ENCODE data around the gene CUEDC2.

The CUEDC2 gene

GRCh38 chr10:102425444-102425843 is 6.9 kb downstream of the CUEDC2 start:
- in situ Hi-C loops (cut with MboI; ENCODE audit: low sequenced_read_pairs): no loop called here

- in situ Hi-C loops (cut with MboI; ENCODE audit: low sequenced_read_pairs): no loop called here
These were observed 7.5 kb downstream of the CUEDC2 start for GRCh38 chr10:102424916-102425315.

- in situ Hi-C loops (cut with MboI; ENCODE audit: low sequenced_read_pairs): no loop called here
These were observed 8.2 kb downstream of the CUEDC2 start for GRCh38 chr10:102424145-102424544.

- in situ Hi-C loops (cut with MboI; ENCODE audit: low sequenced_read_pairs): no loop called here
These were observed 8.9 kb downstream of the CUEDC2 start for GRCh38 chr10:102423372-102423968.

DNA sequence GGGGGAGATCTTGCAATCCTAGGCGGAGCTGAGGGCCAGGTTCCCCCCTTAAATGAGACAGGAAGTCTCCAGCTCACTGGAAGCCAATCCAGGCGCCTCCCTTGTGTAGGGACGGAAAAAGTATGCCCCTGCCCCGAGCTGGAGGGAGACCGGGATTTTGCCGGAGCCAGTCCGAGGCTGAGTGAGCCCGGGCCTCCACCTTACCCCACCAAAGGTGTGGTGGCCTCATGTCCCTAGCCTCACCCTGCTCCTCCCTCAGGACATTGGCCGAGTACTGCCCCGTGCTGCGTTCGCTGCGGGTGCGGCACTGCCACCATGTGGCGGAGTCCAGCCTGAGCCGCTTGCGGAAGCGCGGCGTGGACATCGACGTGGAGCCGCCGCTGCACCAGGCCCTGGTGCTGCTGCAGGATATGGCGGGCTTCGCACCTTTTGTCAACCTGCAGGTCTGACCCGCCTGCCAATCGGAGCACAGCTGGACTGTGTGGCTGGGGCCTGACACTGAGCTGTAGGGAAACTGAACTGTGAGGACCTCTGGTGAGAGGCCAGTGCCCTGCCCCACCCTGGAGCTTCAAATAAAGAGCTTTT is 9.7 kb downstream of the CUEDC2 start:
- in situ Hi-C loops (cut with MboI; ENCODE audit: low sequenced_read_pairs): no loop called here

DNA sequence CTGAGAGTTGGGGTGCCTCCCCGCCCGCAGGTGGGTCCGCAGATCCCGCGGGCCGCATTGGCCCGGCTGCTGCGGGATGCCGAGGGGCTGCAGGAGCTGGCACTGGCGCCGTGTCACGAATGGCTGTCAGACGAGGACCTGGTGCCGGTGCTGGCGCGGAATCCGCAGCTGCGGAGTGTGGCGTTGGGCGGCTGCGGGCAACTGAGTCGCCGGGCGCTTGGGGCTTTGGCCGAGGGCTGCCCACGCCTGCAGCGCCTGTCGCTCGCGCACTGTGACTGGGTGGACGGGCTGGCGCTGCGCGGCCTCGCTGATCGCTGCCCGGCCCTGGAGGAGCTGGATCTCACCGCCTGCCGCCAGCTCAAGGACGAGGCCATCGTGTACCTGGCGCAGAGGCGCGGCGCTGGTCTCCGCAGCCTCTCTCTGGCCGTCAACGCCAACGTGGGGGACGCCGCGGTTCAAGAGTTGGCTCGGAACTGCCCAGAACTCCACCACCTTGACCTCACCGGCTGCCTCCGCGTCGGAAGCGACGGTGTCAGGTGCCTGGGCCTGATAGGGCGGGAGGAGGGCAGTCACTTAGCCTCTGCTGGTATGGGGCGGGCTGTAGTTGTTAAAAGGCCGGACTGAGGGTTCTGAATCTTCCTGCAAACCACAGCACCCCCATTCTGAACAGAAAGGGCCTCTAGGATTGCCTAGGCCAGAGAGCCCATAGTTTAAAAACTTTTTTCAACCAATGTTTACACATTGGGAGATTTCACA is 10.4 kb downstream of the CUEDC2 start:
- in situ Hi-C loops (cut with MboI; ENCODE audit: low sequenced_read_pairs): no loop called here

DNA sequence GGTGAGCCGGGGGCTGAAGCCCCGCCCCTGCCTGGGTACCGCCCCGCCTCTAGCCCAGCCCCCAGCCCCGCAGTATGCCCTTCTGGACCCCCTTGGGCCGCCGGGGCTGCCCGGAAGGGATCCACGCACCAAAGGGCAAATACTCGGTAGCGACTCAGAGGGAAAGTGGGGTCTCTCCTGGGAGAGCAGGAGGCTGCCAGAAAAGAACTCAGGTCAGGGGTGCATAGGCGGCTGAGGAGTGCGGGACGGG is 10.9 kb downstream of the CUEDC2 start:
- in situ Hi-C loops (cut with MboI; ENCODE audit: low sequenced_read_pairs): no loop called here

DNA sequence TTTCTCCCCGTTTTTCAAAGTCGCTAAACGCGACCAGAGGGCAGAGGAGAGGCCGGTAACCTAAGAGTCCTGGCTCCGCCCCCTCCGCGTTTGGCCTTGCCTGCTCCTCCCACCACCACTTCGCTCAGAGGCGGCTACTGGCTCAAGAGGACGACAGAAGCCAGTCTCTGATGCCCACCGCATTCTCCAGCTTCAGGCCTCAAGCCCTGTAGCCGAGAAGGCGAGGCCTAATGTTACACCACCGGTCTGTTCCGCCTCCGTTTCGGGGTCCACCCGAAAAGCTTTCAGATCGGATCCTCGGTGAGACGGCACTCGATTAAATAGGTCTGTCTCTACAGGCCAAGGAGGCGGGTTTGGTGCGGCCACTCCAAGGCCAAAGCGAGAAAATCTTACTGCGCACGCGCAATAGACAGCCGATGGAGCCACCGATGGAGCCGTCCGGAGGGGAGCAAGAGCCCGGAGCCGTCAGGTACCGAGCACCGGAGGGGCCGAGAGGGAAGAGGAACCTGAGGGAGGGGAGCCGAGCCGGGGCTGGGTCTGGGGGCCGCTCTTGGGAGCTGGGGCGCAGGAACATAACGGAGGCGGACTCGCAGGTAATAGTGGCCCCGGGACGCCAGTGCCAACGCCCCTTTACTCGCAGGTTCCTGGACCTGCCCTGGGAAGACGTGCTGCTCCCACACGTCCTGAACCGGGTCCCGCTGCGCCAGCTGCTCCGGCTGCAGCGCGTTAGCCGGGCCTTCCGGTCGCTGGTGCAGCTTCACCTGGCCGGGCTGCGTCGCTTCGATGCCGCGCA is 11.5 kb downstream of the CUEDC2 start, which contains the start of gene FBXL15:
Gene FBXL15 (plus strand): TSS at position 123 of the 793 bp plus-strand sequence. CDS start 294 bp downstream, at position 417.
- in situ Hi-C loops (cut with MboI; ENCODE audit: low sequenced_read_pairs): no loop called here

DNA sequence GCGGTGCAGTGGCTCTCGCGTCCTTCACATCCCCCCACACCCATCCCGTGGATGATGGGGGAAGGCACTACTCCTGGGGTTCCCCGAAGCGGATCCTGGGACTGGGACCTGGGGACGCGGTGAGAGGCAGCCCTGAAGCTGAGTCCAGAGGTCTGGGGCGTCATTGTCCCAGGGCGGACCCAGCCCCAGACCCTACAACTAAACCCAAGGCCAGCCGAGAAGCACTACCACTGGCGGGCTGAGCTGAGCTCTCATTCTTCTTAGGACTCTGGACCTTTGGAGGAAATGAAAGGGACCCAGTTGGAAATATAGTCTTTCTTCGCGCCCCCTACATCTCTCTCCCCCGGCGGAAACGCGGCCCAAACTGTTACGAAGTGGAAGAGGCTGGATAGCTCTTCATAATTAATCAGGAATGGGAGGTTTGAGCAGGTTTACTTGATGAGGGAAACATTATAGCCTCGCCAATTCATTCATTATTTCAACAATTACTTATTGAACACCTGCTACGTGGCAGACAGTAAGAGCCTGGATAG is 12.1 kb downstream of the CUEDC2 start:
- in situ Hi-C loops (cut with MboI; ENCODE audit: low sequenced_read_pairs): no loop called here

- in situ Hi-C loops (cut with MboI; ENCODE audit: low sequenced_read_pairs): no loop called here
These were observed 12.8 kb downstream of the CUEDC2 start for GRCh38 chr10:102419269-102420180.

- in situ Hi-C loops (cut with MboI; ENCODE audit: low sequenced_read_pairs): no loop called here
These were observed 13.6 kb downstream of the CUEDC2 start, which contains the start of gene PSD for GRCh38 chr10:102418622-102419268. Gene PSD (minus strand): TSS chr10:102418785. CDS start chr10:102417038, 1,747 bp downstream.

DNA sequence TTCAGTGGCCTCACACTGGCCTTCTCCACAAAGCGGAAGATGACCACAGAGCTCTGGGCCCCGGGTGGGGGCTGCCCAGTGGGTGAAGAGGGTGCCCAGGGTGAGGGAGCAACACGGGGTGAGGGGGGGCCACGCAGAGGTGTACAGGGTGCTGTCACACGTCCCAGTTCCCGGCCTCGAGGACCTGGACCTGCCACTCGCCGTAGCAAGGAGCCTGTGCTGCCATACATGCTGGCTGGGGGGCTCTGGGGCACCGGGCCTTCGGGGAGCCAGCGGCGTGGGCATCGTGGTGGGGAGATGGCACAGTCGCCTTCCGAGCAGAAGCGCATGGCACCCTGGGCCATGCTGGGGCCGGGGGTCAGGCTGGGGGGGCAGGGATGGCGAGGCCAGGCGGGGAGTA is 15.7 kb downstream of the CUEDC2 start:
- in situ Hi-C loops (cut with MboI; ENCODE audit: low sequenced_read_pairs): no loop called here

DNA sequence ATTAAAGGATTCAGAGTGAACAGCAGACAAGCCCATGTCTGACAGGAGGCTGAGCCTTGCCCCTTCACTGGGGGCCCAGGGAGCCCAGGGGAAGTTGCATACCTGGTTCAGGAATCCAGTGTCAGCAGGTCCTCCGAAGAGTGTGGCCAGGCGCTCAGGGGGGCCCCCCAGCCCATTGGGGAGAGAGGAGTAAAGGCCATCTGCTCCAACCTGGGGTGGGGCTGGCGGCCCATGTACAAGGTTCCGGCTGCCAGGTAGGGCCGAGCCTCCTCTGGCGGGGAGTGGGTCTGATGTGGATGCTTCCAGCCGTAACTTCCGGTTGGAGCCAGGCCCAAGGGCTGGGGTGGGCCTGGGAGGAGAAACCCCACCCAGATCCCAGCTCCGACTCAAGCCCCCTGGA is 16.1 kb downstream of the CUEDC2 start:
- in situ Hi-C loops (cut with MboI; ENCODE audit: low sequenced_read_pairs): no loop called here

- in situ Hi-C loops (cut with MboI; ENCODE audit: low sequenced_read_pairs): no loop called here
These were observed 17.6 kb downstream of the CUEDC2 start for GRCh38 chr10:102414749-102415148.

- in situ Hi-C loops (cut with MboI; ENCODE audit: low sequenced_read_pairs): no loop called here
These were observed 18.4 kb downstream of the CUEDC2 start for GRCh38 chr10:102413806-102414561.

- in situ Hi-C loops (cut with MboI; ENCODE audit: low sequenced_read_pairs): no loop called here
These were observed 19.2 kb downstream of the CUEDC2 start for GRCh38 chr10:102413053-102413705.

- in situ Hi-C loops (cut with MboI; ENCODE audit: low sequenced_read_pairs): no loop called here
These were observed 20.1 kb downstream of the CUEDC2 start for GRCh38 chr10:102412293-102412692.

Measured in hTERT RPE-1 (cell line).